D721Med (cell line): ENCODE data around the gene CACNG3.
A peak's percentile ranks its signal among the peaks of the same experiment; 100 is the strongest.

ENCODE experiments used
- DNase-seq: peaks from one replicate; pipeline ENCODE4 v3.0.0; 2011; ENCODE audit warnings: low spot score; ENCODE audit not compliant: insufficient read length
- FAIRE-seq: peaks from 2 replicates; lab custom pipeline; 2011; peaks lifted over from hg19 to GRCh38; lab: Jason Lieb, UNC
- TF ChIP-seq, protein P1 (sequence below): IDR thresholded peaks from 2 replicates; pipeline ENCODE4 v1.5.1; 2012; ENCODE audit warnings: mild to moderate bottlenecking, control low read depth; ENCODE audit not compliant: insufficient read depth; ENCODE audit errors: missing control alignments

CACNG3 gene

DNA sequence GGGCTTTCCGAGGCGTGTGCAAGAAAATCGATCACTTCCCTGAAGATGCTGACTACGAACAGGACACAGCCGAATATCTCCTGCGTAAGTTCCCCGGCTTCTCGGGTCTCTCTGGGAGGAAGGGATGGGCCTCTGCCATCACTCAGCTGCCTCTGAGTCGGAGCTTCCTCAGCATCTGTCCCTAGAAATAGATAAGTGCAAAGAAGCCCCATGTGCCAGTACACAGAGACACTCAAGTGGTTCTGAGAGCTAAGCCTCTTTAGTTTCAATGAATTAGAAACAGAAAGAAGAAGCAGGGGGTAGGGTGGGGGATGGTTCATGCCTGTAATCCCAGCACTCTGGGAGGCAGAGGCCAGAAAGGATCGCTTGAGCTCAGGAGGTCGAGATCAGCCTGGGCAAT lies 90.6 kb downstream of the CACNG3 start:
- FAIRE-seq (peak; percentile 51), DNase-seq (peak; percentile 34)
- TF ChIP-seq, protein P1, sequence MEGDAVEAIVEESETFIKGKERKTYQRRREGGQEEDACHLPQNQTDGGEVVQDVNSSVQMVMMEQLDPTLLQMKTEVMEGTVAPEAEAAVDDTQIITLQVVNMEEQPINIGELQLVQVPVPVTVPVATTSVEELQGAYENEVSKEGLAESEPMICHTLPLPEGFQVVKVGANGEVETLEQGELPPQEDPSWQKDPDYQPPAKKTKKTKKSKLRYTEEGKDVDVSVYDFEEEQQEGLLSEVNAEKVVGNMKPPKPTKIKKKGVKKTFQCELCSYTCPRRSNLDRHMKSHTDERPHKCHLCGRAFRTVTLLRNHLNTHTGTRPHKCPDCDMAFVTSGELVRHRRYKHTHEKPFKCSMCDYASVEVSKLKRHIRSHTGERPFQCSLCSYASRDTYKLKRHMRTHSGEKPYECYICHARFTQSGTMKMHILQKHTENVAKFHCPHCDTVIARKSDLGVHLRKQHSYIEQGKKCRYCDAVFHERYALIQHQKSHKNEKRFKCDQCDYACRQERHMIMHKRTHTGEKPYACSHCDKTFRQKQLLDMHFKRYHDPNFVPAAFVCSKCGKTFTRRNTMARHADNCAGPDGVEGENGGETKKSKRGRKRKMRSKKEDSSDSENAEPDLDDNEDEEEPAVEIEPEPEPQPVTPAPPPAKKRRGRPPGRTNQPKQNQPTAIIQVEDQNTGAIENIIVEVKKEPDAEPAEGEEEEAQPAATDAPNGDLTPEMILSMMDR: no peak

DNA sequence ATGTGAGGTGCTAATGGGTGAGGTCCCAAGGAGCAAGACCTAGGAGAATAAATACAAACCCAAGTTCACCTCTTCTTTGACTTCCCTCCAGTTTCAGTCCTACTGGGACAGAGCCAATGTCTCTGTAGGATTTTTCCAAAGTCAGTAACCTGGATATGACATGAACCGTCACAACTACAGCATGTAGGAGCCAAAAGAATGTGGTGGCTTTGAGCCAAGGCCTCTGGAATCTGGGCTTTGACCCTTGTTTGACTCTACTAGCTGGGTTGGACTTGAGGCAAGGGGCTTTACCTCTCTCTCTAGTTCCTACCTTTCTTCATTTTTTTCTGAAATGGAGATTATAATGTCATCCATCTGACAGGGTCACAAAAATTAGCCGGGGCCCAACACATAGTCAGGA lies 91.4 kb downstream of the CACNG3 start:
- TF ChIP-seq, protein P1: no peak
- DNase-seq (no peak), FAIRE-seq (no peak)

DNA sequence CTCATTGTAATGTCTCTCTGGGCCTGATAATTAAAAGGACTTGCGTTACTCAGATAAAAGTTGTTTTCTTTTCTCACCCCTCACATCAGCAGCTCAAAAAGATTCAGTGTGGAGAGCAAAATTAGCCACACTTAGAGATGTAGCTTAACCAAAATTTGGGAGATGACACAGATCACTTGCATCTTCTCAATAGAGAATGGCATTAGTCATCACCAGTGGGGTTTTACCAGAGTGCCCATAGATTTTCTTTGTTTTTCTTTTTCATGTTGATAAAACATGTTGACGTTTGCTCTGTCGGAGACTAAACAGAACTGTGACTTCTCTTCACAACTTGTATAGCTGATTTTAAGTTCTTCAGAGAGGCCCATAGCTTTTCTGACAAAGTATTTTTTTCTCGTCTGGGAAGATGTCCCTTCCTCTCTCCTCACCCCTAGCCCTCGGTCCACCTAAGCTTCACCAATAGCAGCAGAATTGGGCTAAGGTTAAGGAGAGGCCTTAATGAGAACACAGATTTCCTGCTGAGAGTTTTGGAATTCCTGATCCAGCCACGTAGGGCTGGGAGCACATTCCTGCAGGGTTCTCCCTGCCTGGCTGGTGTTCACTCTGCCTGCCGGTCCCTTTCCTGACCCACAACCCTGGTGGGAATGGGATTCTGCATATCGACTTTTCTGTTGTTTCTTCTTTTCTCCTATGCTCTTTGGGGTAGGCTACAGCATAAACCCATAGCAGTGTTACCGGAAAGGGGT lies 92.6 kb downstream of the CACNG3 start:
- DNase-seq (no peak), FAIRE-seq (no peak)
- TF ChIP-seq, protein P1: no peak

DNA sequence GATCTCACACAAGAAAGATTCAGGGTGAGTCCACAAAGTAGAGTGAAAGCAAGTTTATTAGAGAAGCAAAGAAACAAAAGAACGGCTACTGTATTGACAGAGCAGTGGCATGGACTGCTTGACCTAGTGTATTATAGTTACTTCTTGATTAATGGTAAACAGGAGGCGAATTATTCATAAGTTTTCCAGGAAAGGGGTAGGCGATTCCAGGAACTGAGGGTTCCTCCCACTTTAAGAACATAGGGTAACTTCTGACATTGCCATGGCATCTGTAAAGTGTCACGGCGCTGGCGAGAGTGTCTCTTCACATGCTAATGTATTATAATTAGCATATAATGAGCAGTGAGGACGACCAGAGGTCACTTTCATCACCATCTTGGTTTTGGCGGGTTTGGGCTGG lies 93.2 kb downstream of the CACNG3 start:
- DNase-seq: no peak
- FAIRE-seq: no peak
- TF ChIP-seq, protein P1: no peak

DNA sequence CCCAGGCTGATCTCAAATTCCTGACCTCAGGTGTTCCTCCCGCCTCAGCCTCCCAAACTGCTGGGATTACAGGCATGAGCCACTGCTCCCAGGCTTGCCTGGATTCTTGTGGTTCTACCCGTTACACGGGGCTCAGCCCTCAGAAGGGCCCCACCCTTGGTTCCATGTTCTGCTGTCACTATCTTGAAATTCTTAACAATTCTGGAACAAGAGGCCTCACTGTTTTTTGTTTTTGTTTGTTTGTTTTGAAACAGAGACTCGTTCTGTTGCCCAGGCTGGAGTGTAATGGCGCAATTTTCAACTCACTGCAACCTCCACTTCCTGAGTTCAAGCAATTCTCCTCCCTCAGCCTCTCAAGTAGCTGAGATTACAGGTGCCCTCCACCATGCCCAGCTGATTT lies 96.6 kb downstream of the CACNG3 start:
- DNase-seq (no peak), FAIRE-seq (no peak)
- TF ChIP-seq, protein P1: no peak

DNA sequence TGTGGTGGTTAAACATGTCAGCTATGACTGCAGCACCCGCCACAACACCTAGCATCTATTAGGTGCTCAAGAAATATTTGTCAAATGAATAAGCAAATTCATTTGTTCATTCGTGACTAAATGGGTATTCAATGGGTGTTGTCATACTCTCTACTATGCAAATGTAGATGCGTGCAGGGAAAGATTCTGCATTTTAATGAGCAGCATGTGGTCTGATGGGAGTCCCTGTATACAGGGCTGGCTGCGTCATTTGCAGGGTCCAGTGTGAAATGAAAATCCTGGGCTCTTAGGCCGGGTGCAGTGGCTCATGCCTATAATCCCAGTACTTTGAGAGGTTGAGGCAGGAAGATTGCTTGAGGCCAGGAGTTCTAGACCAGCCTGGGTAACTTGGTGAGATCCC lies 97.5 kb downstream of the CACNG3 start:
- DNase-seq (no peak), FAIRE-seq (no peak)
- TF ChIP-seq, protein P1: no peak

DNA sequence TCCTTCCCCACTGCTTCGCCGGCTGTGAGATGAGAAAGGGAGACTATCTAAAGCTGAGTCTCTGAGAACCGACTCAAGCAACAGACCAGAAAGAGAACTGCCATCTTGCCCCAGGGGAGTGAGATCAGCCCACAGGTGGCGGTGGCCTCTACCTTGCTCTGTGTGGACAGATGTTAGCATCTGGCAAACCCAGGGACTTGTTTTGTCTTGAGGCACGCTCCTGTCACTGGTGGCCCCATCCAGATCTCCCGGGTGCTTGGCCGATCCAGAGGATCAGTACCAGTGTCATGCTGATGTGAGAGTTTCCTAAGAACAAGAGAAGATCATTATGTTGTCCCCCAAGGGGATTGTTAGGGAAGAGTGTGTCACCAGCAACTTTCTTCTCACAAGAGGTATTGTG lies 101.4 kb downstream of the CACNG3 start:
- DNase-seq: no peak
- no peak for FAIRE-seq
- TF ChIP-seq, protein P1: no peak
